Neuronal stem cell (in vitro differentiated cells): ENCODE measurements around the gene ARHGEF26.

ENCODE experiments used
- DNase-seq: peaks from one replicate; pipeline ENCODE4 v3.0.0-alpha.2; 2013; ENCODE audit warnings: low spot score
- H2AFZ ChIP-seq: one replicate; pipeline ENCODE4 v1.6.1; 2013; ENCODE audit warnings: mild to moderate bottlenecking, low read length, inconsistent platforms
- H2AK5ac ChIP-seq: 2 replicates; pipeline ENCODE4 v1.6.1; 2013; ENCODE audit warnings: low read depth, mild to moderate bottlenecking, inconsistent platforms, low read length, moderate library complexity, mixed read lengths
- H2BK120ac ChIP-seq: 2 replicates; pipeline ENCODE4 v1.6.1; 2013; ENCODE audit warnings: low read depth, mild to moderate bottlenecking, inconsistent platforms, low read length, moderate library complexity, mixed read lengths
- H2BK12ac ChIP-seq: one replicate; pipeline ENCODE4 v1.6.1; 2013; ENCODE audit warnings: low read length, inconsistent platforms
- H2BK15ac ChIP-seq: 2 replicates; pipeline ENCODE4 v1.6.1; 2013; ENCODE audit warnings: mild to moderate bottlenecking, low read length, inconsistent platforms, mixed read lengths
- H2BK5ac ChIP-seq: one replicate; pipeline ENCODE4 v1.6.1; 2013; ENCODE audit warnings: inconsistent platforms, mild to moderate bottlenecking, low read length, moderate library complexity
- H3K14ac ChIP-seq: one replicate; pipeline ENCODE4 v1.6.1; 2013; ENCODE audit warnings: low read length, inconsistent platforms
- H3K18ac ChIP-seq: 2 replicates; pipeline ENCODE4 v1.6.1; 2013; ENCODE audit warnings: low read length, inconsistent platforms
- H3K23ac ChIP-seq: 2 replicates; pipeline ENCODE4 v1.6.1; 2013; ENCODE audit warnings: low read depth, mild to moderate bottlenecking, mixed read lengths, low read length, inconsistent platforms; ENCODE audit not compliant: poor library complexity
- H3K27ac ChIP-seq: replicated peaks from 3 replicates; pipeline ENCODE4 v1.5.1; 2013; ENCODE audit warnings: low read length, inconsistent platforms
- H3K27me3 ChIP-seq, 3 experiments: 2 replicates each; pipeline ENCODE4 v1.6.1; 2013; ENCODE audit warnings: low read length in 3 of 3, mild to moderate bottlenecking in 2 of 3, inconsistent platforms in 1 of 3, low read depth in 1 of 3, mixed read lengths in 1 of 3, moderate library complexity in 1 of 3; ENCODE audit not compliant: control insufficient read depth in 3 of 3, insufficient read depth in 3 of 3
- H3K36me3 ChIP-seq, 2 donors: replicated peaks in 1 of 2; 2 replicates each; pipeline ENCODE4 v1.6.1; 2013; ENCODE audit warnings: low read length in 2 of 2; ENCODE audit not compliant: control insufficient read depth in 2 of 2, insufficient read depth in 2 of 2
- H3K4ac ChIP-seq: 2 replicates; pipeline ENCODE4 v1.6.1; 2013; ENCODE audit warnings: inconsistent platforms, mild to moderate bottlenecking, low read length, moderate library complexity
- H3K4me1 ChIP-seq, 2 donors: 1 replicate in 1 of 2; 2 replicates in 1 of 2; pipeline ENCODE4 v1.6.1; 2013; ENCODE audit warnings: low read length in 2 of 2, low read depth in 1 of 2; ENCODE audit not compliant: control insufficient read depth in 2 of 2, insufficient read depth in 1 of 2
- H3K4me2 ChIP-seq: one replicate; pipeline ENCODE4 v1.6.1; 2013; ENCODE audit warnings: mild to moderate bottlenecking, low read length, inconsistent platforms; ENCODE audit not compliant: insufficient read depth, poor library complexity, severe bottlenecking
- H3K4me3 ChIP-seq, 2 donors: 2 replicates each; pipeline ENCODE4 v1.5.1; 2013; ENCODE audit warnings: low read length in 2 of 2, mild to moderate bottlenecking in 2 of 2, inconsistent platforms in 1 of 2, moderate library complexity in 1 of 2
- H3K79me1 ChIP-seq: one replicate; pipeline ENCODE4 v1.6.1; 2013; ENCODE audit warnings: low read depth, mild to moderate bottlenecking, inconsistent platforms, low read length, moderate library complexity
- H3K9ac ChIP-seq: one replicate; pipeline ENCODE4 v1.6.1; 2013; ENCODE audit warnings: mild to moderate bottlenecking, low read depth, low read length, inconsistent platforms; ENCODE audit not compliant: poor library complexity
- H3K9me3 ChIP-seq, 2 donors: replicated peaks in 1 of 2; 2 replicates each; pipeline versions ENCODE3 to v1.6.1; 2013; ENCODE audit warnings: low read length in 2 of 2, mild to moderate bottlenecking in 2 of 2, inconsistent platforms in 1 of 2, low read depth in 1 of 2, mixed read lengths in 1 of 2, moderate library complexity in 1 of 2; ENCODE audit not compliant: control insufficient read depth in 2 of 2, insufficient read depth in 1 of 2
- H4K8ac ChIP-seq: one replicate; pipeline ENCODE4 v1.6.1; 2013; ENCODE audit warnings: low read depth, mild to moderate bottlenecking, inconsistent platforms, low read length, moderate library complexity
- H4K91ac ChIP-seq: one replicate; pipeline ENCODE4 v1.6.1; 2013; ENCODE audit warnings: low read length, low read depth, mild to moderate bottlenecking, inconsistent platforms; ENCODE audit not compliant: poor library complexity
- WGBS, 2 donors: extraction: QIAGEN DNeasy Blood & Tissue Kit; methylation state at CpG; one replicate each; pipeline ENCODE4 v1.1.7; 2013; ENCODE audit warnings: missing lambda C conversion rate in 2 of 2, mixed read lengths in 1 of 2; ENCODE audit not compliant: insufficient read length in 2 of 2, insufficient replicate concordance in 1 of 2; ENCODE audit errors: extremely low coverage in 2 of 2; 5-methylcytosine and 5-hydroxymethylcytosine counted together

Gene ARHGEF26

GRCh38 chr3:154220462-154220861, 99.3 kb downstream of the ARHGEF26 start:
- Histone ChIP-seq H3K4ac (no peak overlapping the region), H3K4me3 (no peak overlapping the region), H4K91ac (no peak overlapping the region), H3K14ac (no peak overlapping the region), H3K36me3 (peaks cover 0 to 45% of the 10 kb centered on the region in 2 donors), H2BK15ac (no peak overlapping the region), H3K18ac (no peak overlapping the region), H2AFZ (no peak overlapping the region), H4K8ac (no peak overlapping the region), H3K9me3 (peaks cover 0 to 8% of the 10 kb centered on the region in 2 donors), H3K4me1 (peaks cover 0 to 4% of the 10 kb centered on the region in 2 donors), H2AK5ac (no peak overlapping the region), H3K23ac (no peak overlapping the region), H2BK12ac (no peak overlapping the region), H3K9ac (no peak overlapping the region), H3K79me1 (no peaks in the 10 kb centered on the region), H2BK5ac (no peak overlapping the region), H3K27me3 (no peaks in the 10 kb centered on the region), H3K4me2 (no peak overlapping the region), H3K27ac (no peak overlapping the region), H2BK120ac (no peak overlapping the region)
- WGBS, 2 donors, result no CpG with 5 or more reads among the region's 2 CpGs
- no peak for DNase-seq

GRCh38 chr3:154223519-154223918, 102.3 kb downstream of the ARHGEF26 start:
- Histone ChIP-seq H3K36me3 (peaks cover 0 to 51% of the 10 kb centered on the region in 2 donors), H3K27ac (no peak overlapping the region), H3K27me3 (no peaks in the 10 kb centered on the region), H3K18ac (no peak overlapping the region), H3K79me1 (no peaks in the 10 kb centered on the region), H4K8ac (no peak overlapping the region), H2AK5ac (no peak overlapping the region), H2BK120ac (no peak overlapping the region), H3K4me1 (peaks cover 0 to 2% of the 10 kb centered on the region in 2 donors), H3K4me2 (no peak overlapping the region), H3K23ac (no peak overlapping the region), H3K4me3 (no peak overlapping the region), H4K91ac (no peak overlapping the region), H2BK15ac (no peak overlapping the region), H2BK5ac (no peak overlapping the region), H2AFZ (no peak overlapping the region), H3K9ac (no peak overlapping the region), H3K9me3 (no peaks in the 10 kb centered on the region), H2BK12ac (no peak overlapping the region), H3K4ac (no peak overlapping the region), H3K14ac (no peak overlapping the region)
- no peak for DNase-seq

DNA sequence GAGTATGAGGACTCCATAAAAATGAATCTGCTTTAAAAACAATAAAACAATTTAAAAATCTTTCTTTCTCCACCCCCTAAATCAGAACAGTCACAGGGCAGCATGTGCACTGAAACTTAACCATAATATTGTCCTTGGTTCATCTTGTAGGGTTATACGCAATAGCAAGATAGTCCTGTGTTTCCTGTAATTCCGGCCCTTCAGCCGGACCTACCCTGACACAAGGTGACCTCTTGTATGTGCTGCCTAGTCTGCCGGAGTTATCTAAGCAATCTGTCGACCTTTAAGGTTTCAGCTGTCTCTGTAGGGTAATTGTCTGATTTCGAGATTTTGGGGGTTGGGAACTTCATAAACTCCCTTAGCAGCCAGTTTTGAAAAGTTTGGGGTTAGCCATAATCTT, 103.2 kb downstream of the ARHGEF26 start:
- DNase-seq, result no peak
- H3K23ac ChIP-seq, result no peak overlapping the region
- no peak overlapping the region for H2AK5ac ChIP-seq
- H2BK15ac ChIP-seq, result no peak overlapping the region
- no peak overlapping the region for H2BK12ac ChIP-seq
- H3K27me3 ChIP-seq, result no peaks in the 10 kb centered on the region
- no peak overlapping the region for H3K4me3 ChIP-seq
- no peaks in the 10 kb centered on the region for H3K9me3 ChIP-seq
- no peak overlapping the region for H2AFZ ChIP-seq
- peaks cover 0 to 47% of the 10 kb centered on the region in 2 donors for H3K36me3 ChIP-seq
- no peak overlapping the region for H3K14ac ChIP-seq
- H3K4me2 ChIP-seq, result no peak overlapping the region
- no peak overlapping the region for H3K18ac ChIP-seq
- H2BK5ac ChIP-seq, result no peak overlapping the region
- H3K27ac ChIP-seq, result no peak overlapping the region
- H4K91ac ChIP-seq, result no peak overlapping the region
- H3K79me1 ChIP-seq, result no peaks in the 10 kb centered on the region
- WGBS, 2 donors, result no CpG with 5 or more reads among the region's 6 CpGs
- no peak overlapping the region for H3K9ac ChIP-seq
- no peak overlapping the region for H2BK120ac ChIP-seq
- no peak overlapping the region for H3K4ac ChIP-seq
- no peak overlapping the region for H4K8ac ChIP-seq
- H3K4me1 ChIP-seq, result peaks cover 0 to 2% of the 10 kb centered on the region in 2 donors

DNA sequence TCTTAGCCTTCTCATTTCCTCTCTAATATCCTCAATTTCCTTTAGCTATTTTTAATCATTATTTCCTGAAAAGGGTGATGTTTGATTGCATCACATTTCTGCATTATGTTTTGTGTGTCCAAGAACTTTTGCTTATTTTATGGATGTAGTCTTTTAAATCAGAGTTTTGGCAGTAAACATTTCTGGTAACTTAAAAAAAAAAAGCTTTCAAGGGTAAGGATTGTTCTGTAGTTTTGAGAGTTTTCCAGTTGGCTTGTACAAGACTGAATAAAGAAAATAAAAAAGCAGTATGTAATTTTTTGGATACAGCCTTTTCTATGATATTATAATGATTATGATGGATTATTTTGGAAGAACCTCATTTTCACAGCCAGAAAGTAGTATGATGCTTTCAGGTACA, 103.7 kb downstream of the ARHGEF26 start:
- peaks cover 0 to 47% of the 10 kb centered on the region in 2 donors for H3K36me3 ChIP-seq
- no peak for DNase-seq
- H3K9me3 ChIP-seq, result no peaks in the 10 kb centered on the region
- H4K91ac ChIP-seq, result no peak overlapping the region
- H3K4ac ChIP-seq, result no peak overlapping the region
- H3K27ac ChIP-seq, result no peak overlapping the region
- H2AK5ac ChIP-seq, result no peak overlapping the region
- no peak overlapping the region for H2BK15ac ChIP-seq
- no peak overlapping the region for H3K14ac ChIP-seq
- H3K4me2 ChIP-seq, result no peak overlapping the region
- no peak overlapping the region for H4K8ac ChIP-seq
- no peak overlapping the region for H2AFZ ChIP-seq
- no peaks in the 10 kb centered on the region for H3K27me3 ChIP-seq
- H3K18ac ChIP-seq, result no peak overlapping the region
- no peak overlapping the region for H2BK5ac ChIP-seq
- no peak overlapping the region for H2BK12ac ChIP-seq
- no peak overlapping the region for H3K23ac ChIP-seq
- no peak overlapping the region for H3K4me3 ChIP-seq
- no peak overlapping the region for H3K9ac ChIP-seq
- peaks cover 0 to 2% of the 10 kb centered on the region in 2 donors for H3K4me1 ChIP-seq
- no peaks in the 10 kb centered on the region for H3K79me1 ChIP-seq
- H2BK120ac ChIP-seq, result no peak overlapping the region
